Measurements from ENCODE around the gene EGFL6. TPM values are rescaled to one million over a fixed set of nuclear protein-coding genes. Genes with fewer than 3 reads are reported as not detected.

Gene EGFL6
- total and polyA plus RNA-seq, 2 of the 13 experiments (the other 11 are each of a cell fraction or from before 2014, with no cell fraction given), result not detected

DNA sequence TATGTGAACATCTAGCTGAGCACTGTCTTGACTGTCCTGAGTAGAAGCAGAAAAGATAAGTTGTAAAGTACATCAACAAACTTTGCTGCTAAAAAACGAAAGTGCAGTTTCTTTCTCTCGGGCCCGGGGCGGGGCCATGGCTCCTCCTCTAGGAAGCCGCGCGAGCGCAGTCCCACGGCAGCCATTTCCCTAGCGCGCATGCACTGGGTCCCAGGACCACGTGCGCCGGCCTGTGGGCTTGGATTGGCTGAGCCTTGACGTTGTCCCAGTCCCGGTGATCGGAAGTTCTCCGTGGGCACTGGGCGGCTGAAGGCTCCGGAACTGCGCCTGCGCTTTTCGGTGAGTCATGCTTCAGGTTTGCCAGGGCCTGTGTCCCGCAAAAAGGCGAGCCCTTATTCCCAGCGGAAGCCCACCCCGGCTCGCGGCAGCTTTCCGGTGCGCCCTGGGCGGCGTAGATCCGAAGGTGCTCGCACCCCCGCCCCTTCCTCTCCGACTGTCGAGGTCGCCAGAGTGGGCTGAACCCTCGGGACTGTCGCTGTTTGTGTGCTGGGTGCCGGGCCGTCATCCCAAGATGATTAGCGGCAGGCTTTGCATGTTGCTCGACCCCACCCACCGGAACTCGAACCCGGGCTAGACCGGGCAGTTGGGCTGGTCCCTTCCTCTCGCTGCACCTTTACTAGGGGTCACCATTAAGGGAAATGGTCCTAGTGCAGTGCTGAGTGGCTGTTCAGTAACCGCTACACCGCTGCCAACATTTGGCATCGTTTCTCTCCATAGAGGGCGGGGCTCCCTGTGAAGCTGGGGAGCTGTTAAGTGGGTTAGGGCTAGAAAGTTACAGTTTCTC is 83.7 kb downstream of the EGFL6 start, which contains the start of gene TCEANC (continued):
- peak; percentile 23 for TF ChIP-seq ASH2L (IDR thresholded peaks at IDR 0.05; ENCODE audit: insufficient read length, low read depth, low read length)
- no peak for TF ChIP-seq NR3C1 (CRISPR knock-in tag; IDR thresholded peaks at IDR 0.05)
- peak; percentile 53 for TF ChIP-seq ZNF777 (CRISPR knock-in tag; IDR thresholded peaks at IDR 0.05)
- TF ChIP-seq ZSCAN22 (CRISPR knock-in tag; IDR thresholded peaks at IDR 0.05), result no peak
- TF ChIP-seq KDM3A (CRISPR knock-in tag; IDR thresholded peaks at IDR 0.05; ENCODE audit: low read depth), result peak; percentile 52; the same call in 1 of the 2 replicates
- peak; percentile 69 for TF ChIP-seq ZBTB7B (CRISPR knock-in tag; IDR thresholded peaks at IDR 0.05)
- TF ChIP-seq SALL2 (CRISPR knock-in tag; IDR thresholded peaks at IDR 0.05), result no peak
- peak; percentile 45; the same call in 1 of the 2 replicates for TF ChIP-seq PHF21A (CRISPR knock-in tag; IDR thresholded peaks at IDR 0.05)
- no peak for TF ChIP-seq FOXK2 (IDR thresholded peaks at IDR 0.05)
- no peak for TF ChIP-seq PTBP1 (IDR thresholded peaks at IDR 0.05; ENCODE audit: low read depth, low read length, poor library complexity, severe bottlenecking)
- TF ChIP-seq KMT2B (CRISPR knock-in tag; IDR thresholded peaks at IDR 0.05), result no peak
- peak; percentile 39; the same call in 1 of the 2 replicates for TF ChIP-seq POLR2AphosphoS5 (IDR thresholded peaks at IDR 0.05; ENCODE audit: low read depth, low read length)
- 0 out of 2 replicates have a peak, but pooled peaks have one; percentile 43 for TF ChIP-seq ZNF605 (CRISPR knock-in tag; IDR thresholded peaks at IDR 0.05)
- no peak for TF ChIP-seq ZNF160 (CRISPR knock-in tag; IDR thresholded peaks at IDR 0.05)
- no peak for TF ChIP-seq FIP1L1 (IDR thresholded peaks at IDR 0.05; ENCODE audit: borderline replicate concordance, insufficient read depth, low read depth, low read length)
- TF ChIP-seq, protein P1, sequence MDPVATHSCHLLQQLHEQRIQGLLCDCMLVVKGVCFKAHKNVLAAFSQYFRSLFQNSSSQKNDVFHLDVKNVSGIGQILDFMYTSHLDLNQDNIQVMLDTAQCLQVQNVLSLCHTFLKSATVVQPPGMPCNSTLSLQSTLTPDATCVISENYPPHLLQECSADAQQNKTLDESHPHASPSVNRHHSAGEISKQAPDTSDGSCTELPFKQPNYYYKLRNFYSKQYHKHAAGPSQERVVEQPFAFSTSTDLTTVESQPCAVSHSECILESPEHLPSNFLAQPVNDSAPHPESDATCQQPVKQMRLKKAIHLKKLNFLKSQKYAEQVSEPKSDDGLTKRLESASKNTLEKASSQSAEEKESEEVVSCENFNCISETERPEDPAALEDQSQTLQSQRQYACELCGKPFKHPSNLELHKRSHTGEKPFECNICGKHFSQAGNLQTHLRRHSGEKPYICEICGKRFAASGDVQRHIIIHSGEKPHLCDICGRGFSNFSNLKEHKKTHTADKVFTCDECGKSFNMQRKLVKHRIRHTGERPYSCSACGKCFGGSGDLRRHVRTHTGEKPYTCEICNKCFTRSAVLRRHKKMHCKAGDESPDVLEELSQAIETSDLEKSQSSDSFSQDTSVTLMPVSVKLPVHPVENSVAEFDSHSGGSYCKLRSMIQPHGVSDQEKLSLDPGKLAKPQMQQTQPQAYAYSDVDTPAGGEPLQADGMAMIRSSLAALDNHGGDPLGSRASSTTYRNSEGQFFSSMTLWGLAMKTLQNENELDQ (CRISPR knock-in tag; IDR thresholded peaks at IDR 0.05; ENCODE audit: borderline replicate concordance), result no peak
- TF ChIP-seq ZNF180 (CRISPR knock-in tag; IDR thresholded peaks at IDR 0.05; ENCODE audit: borderline replicate concordance, low read depth), result no peak
- TF ChIP-seq RNF2 (conservative IDR thresholded peaks at IDR 0.05; ENCODE audit: low read depth), result no peak
- TF ChIP-seq ZBTB8A (CRISPR knock-in tag; IDR thresholded peaks at IDR 0.05; ENCODE audit: borderline replicate concordance, low read depth), result no peak
- no peak for TF ChIP-seq ERF (CRISPR knock-in tag; IDR thresholded peaks at IDR 0.05)
- TF ChIP-seq, protein P2, sequence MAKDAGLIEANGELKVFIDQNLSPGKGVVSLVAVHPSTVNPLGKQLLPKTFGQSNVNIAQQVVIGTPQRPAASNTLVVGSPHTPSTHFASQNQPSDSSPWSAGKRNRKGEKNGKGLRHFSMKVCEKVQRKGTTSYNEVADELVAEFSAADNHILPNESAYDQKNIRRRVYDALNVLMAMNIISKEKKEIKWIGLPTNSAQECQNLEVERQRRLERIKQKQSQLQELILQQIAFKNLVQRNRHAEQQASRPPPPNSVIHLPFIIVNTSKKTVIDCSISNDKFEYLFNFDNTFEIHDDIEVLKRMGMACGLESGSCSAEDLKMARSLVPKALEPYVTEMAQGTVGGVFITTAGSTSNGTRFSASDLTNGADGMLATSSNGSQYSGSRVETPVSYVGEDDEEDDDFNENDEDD (CRISPR knock-in tag; IDR thresholded peaks at IDR 0.05; ENCODE audit: borderline replicate concordance), result peak; percentile 28; the same call in 1 of the 2 replicates
- TF ChIP-seq, protein P3, sequence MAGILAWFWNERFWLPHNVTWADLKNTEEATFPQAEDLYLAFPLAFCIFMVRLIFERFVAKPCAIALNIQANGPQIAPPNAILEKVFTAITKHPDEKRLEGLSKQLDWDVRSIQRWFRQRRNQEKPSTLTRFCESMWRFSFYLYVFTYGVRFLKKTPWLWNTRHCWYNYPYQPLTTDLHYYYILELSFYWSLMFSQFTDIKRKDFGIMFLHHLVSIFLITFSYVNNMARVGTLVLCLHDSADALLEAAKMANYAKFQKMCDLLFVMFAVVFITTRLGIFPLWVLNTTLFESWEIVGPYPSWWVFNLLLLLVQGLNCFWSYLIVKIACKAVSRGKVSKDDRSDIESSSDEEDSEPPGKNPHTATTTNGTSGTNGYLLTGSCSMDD (CRISPR knock-in tag; IDR thresholded peaks at IDR 0.05), result no peak
- TF ChIP-seq ZNF598 (CRISPR knock-in tag; IDR thresholded peaks at IDR 0.05; ENCODE audit: borderline replicate concordance), result no peak
- no peak for TF ChIP-seq GATAD2A (CRISPR knock-in tag; IDR thresholded peaks at IDR 0.05)
- TF ChIP-seq SKI (IDR thresholded peaks at IDR 0.05; ENCODE audit: partially characterized antibody), result no peak
- TF ChIP-seq, protein P4, sequence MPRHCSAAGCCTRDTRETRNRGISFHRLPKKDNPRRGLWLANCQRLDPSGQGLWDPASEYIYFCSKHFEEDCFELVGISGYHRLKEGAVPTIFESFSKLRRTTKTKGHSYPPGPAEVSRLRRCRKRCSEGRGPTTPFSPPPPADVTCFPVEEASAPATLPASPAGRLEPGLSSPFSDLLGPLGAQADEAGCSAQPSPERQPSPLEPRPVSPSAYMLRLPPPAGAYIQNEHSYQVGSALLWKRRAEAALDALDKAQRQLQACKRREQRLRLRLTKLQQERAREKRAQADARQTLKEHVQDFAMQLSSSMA (CRISPR knock-in tag; IDR thresholded peaks at IDR 0.05), result no peak
- TF ChIP-seq ATAD3A (CRISPR knock-in tag; IDR thresholded peaks at IDR 0.05), result no peak
